Endothelial cell of umbilical vein (primary cell): ENCODE results near the gene CCDC85C. TPM values are rescaled to one million over a fixed set of nuclear protein-coding genes. Genes with fewer than 3 reads are reported as not detected.
A peak's percentile ranks its signal among the peaks of the same experiment; 100 is the strongest.

Experiments used
- BruUV-seq: library from RNA; stranded (reverse); fragments of 400-500 nt; replicated peaks from 2 replicates; lab custom pipeline; 2021; lab: Mats Ljungman, UMichigan
- CTCF ChIA-PET: fragments of 300-600, 350-600 bp; sonication (Branson Sonifier 250); formaldehyde crosslinking; loops from one replicate; lab custom pipeline; 2021; ENCODE audit warnings: antibody characterized with exemption, inconsistent platforms; lab: Charles Lee
- POLR2A ChIA-PET: fragments of 300-600, 350-600 bp; sonication (Branson Sonifier 250); formaldehyde crosslinking; loops from one replicate; lab custom pipeline; 2021; ENCODE audit warnings: antibody characterized with exemption, inconsistent platforms; lab: Charles Lee
- DNase-seq: peaks from one replicate; pipeline ENCODE4 v3.0.0-alpha.2; 2011; ENCODE audit warnings: low read depth, low spot score
- FAIRE-seq: peaks from 2 replicates; lab custom pipeline; 2011; peaks lifted over from hg19 to GRCh38; lab: Jason Lieb, UNC
- H2AFZ ChIP-seq: 2 replicates; pipeline ENCODE4 v1.6.0; 2012; ENCODE audit warnings: low read depth, low read length, control low read depth, inconsistent platforms
- H3K27ac ChIP-seq: 2 replicates; pipeline ENCODE4 v1.5.1; 2011; ENCODE audit warnings: low read depth, mild to moderate bottlenecking, control low read depth, low read length, moderate library complexity; ENCODE audit not compliant: insufficient read depth
- H3K27me3 ChIP-seq, 2 experiments: 2 replicates each; pipeline versions ENCODE4 v1.6.0 to v1.6.1; 2011; ENCODE audit warnings: low read length in 2 of 2, mixed read lengths in 1 of 2; ENCODE audit not compliant: control insufficient read depth in 2 of 2, insufficient read depth in 2 of 2
- H3K36me3 ChIP-seq, 2 experiments: 2 replicates in 1 of 2; 3 replicates in 1 of 2; pipeline ENCODE4 v1.5.1; 2011; ENCODE audit warnings: low read length in 2 of 2, mild to moderate bottlenecking in 1 of 2, moderate library complexity in 1 of 2; ENCODE audit not compliant: control insufficient read depth in 2 of 2, insufficient read depth in 2 of 2; ENCODE audit errors: extremely low read depth in 1 of 2
- H3K4me1 ChIP-seq: 3 replicates; pipeline ENCODE4 v1.5.1; 2011; ENCODE audit warnings: mild to moderate bottlenecking, low read length; ENCODE audit not compliant: control insufficient read depth, insufficient read depth; ENCODE audit errors: extremely low read depth
- H3K4me2 ChIP-seq: 2 replicates; pipeline ENCODE4 v1.6.1; 2011; ENCODE audit warnings: low read length, control low read depth, mixed read lengths; ENCODE audit not compliant: insufficient read depth
- H3K4me3 ChIP-seq, 3 experiments: fragments of 200-600 bp in 1 of 3; sonication (generic), shearing (Covaris generic) in 1 of 3; replicated peaks in 1 of 3; 2 replicates each; pipeline ENCODE4 v1.5.1; 2011 to 2016; ENCODE audit warnings: control low read depth in 3 of 3, low read length in 3 of 3, mild to moderate bottlenecking in 2 of 3, inconsistent platforms in 1 of 3, low read depth in 1 of 3, moderate library complexity in 1 of 3; ENCODE audit not compliant: insufficient read depth in 1 of 3
- H3K79me2 ChIP-seq: 2 replicates; pipeline ENCODE4 v1.6.0; 2012; ENCODE audit warnings: low read length, inconsistent platforms; ENCODE audit not compliant: control insufficient read depth, insufficient read depth
- H3K9ac ChIP-seq: replicated peaks from 2 replicates; pipeline ENCODE3; 2011; ENCODE audit warnings: low read length, control low read depth; ENCODE audit not compliant: insufficient read depth; ENCODE audit errors: extremely low read depth
- H3K9me1 ChIP-seq: replicated peaks from 3 replicates; pipeline ENCODE4 v1.6.0; 2011; ENCODE audit warnings: mild to moderate bottlenecking, low read length; ENCODE audit not compliant: control insufficient read depth, insufficient read depth; ENCODE audit errors: extremely low read depth
- H3K9me3 ChIP-seq: replicated peaks from 2 replicates; pipeline ENCODE4 v1.5.1; 2012; ENCODE audit warnings: low read length, inconsistent platforms; ENCODE audit not compliant: control insufficient read depth, insufficient read depth
- H4K20me1 ChIP-seq: replicated peaks from 2 replicates; pipeline ENCODE3; 2011; ENCODE audit warnings: mild to moderate bottlenecking, low read length; ENCODE audit not compliant: control insufficient read depth, insufficient read depth; ENCODE audit errors: extremely low read depth
- EZH2 ChIP-seq: IDR thresholded peaks from 2 replicates; pipeline ENCODE4 v1.6.1; 2012; ENCODE audit warnings: borderline replicate concordance, low read depth, mild to moderate bottlenecking, moderate library complexity, low read length, inconsistent platforms; ENCODE audit not compliant: severe bottlenecking
- FOS ChIP-seq: IDR thresholded peaks from 2 replicates; pipeline ENCODE4 v1.6.1; 2011; ENCODE audit warnings: mild to moderate bottlenecking, low read length, moderate library complexity, borderline replicate concordance; ENCODE audit not compliant: insufficient read depth
- GATA2 ChIP-seq: IDR thresholded peaks from 2 replicates; pipeline ENCODE4 v1.7.0; 2011; ENCODE audit warnings: low read depth, mild to moderate bottlenecking, moderate library complexity, mixed read lengths, low read length; ENCODE audit not compliant: insufficient read length, insufficient read depth
- JUN ChIP-seq: IDR thresholded peaks from 2 replicates; pipeline ENCODE4 v1.6.1; 2011; ENCODE audit warnings: borderline replicate concordance, low read depth; ENCODE audit not compliant: insufficient read length, insufficient read depth
- MYC ChIP-seq: IDR thresholded peaks from one replicate; pipeline ENCODE4 v1.6.1; 2011; ENCODE audit warnings: mild to moderate bottlenecking, low read depth, low read length
- POLR2A ChIP-seq: IDR thresholded peaks from 2 replicates; pipeline ENCODE4 v1.6.1; 2012; ENCODE audit warnings: low read depth, mild to moderate bottlenecking, control low read depth, low read length
- POLR2AphosphoS5 ChIP-seq: IDR thresholded peaks from 2 replicates; pipeline ENCODE4 v1.6.1; 2012; ENCODE audit warnings: low read depth, mild to moderate bottlenecking, control low read depth, low read length, moderate library complexity; ENCODE audit not compliant: insufficient read depth
- dilution Hi-C: fragments of 300-500 bp; cut with MboI; formaldehyde crosslinking; loops from one replicate; pipeline ENCODE4 v1.15.0; 2019; ENCODE audit warnings: low sequenced_read_pairs; ENCODE audit not compliant: extremely low pct_ligation_motif_present
- intact Hi-C: fragments of 100-400 bp; cut with micrococcal nuclease; formaldehyde crosslinking; loops from one replicate; pipeline ENCODE4 v1.10.0; 2022
- polyA plus RNA-seq, 4 experiments: library from polyadenylated mRNA; depleted of rRNA in 3 of 4; stranded (reverse) in 3 of 4; unstranded in 1 of 4; fragments of >200 nt; gene quantifications; 2 replicates each; pipeline versions ENCODE4 v1.2.1 to v1.2.3, GENCODE V29; 2011 to 2012; ENCODE audit warnings: missing spikeins in 1 of 4
- total RNA-seq: library from RNA; stranded (reverse); gene quantifications from 2 replicates; pipeline ENCODE4 v1.2.3, GENCODE V29; 2021
- TF ChIP-seq, protein P1 (sequence below): IDR thresholded peaks from 2 replicates; pipeline ENCODE4 v1.6.1; 2011; ENCODE audit not compliant: insufficient read depth, insufficient read length
- TF ChIP-seq, protein P2 (sequence below), 2 donors: IDR thresholded peaks; 1 replicate in 1 of 2; 2 replicates in 1 of 2; pipeline ENCODE4 v1.5.1; 2011; ENCODE audit warnings: low read length in 2 of 2, mild to moderate bottlenecking in 2 of 2, moderate library complexity in 2 of 2, control low read depth in 1 of 2, inconsistent platforms in 1 of 2, low read depth in 1 of 2; ENCODE audit not compliant: insufficient read depth in 1 of 2; ENCODE audit errors: extremely low read depth in 1 of 2

Gene CCDC85C
- total and polyA plus RNA-seq, 2 donors (not counting 3 experiments of a cell fraction or from before 2014, with no cell fraction given), result 7.5 to 17.8 TPM

DNA sequence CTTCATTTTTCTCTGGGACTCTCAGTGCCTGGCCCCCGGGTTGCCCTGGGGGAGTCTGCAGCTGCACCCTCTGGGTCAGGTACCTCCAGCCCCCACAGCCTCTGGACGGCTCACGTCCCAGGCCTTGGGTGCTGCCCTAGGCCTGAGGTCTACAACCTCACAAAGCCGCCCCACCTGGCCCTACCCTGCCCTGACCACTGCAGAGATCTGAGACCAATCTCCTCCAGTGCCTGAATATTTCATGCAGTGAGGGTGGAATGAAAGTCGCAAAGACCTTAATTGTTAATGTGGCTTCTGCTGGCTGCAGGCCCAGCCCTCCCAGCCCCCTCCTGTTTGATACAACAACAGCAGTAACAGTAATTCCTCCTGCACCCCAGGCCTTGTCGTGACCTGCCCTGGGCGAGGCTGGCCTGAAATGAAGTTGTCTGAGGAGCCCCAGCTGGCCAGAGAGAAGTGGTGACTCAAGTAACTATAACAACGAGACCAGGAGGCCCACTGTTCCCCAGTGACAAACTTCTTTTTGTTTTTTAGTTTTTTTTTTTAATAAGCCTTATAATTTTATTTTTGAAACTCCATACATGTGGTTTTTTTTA, 8.8 kb upstream of the CCDC85C start:
- CTCF ChIA-PET, result interaction anchor here (0.9 kb wide), 1 partner anchor 11 kb away, joined by 3 read pairs; no protein-coding TSS in a partner anchor
- Histone ChIP-seq H3K9me3 (no peaks in the 10 kb centered on the region), H3K79me2 (no peaks in the 10 kb centered on the region), H3K9ac (no peak overlapping the region), H3K9me1 (no peaks in the 10 kb centered on the region), H3K36me3 (no peaks in the 10 kb centered on the region), H3K4me3 (no peak overlapping the region), H3K4me2 (no peak overlapping the region), H3K27ac (no peak overlapping the region), H3K4me1 (peaks cover 22% of the 10 kb centered on the region), H2AFZ (no peak overlapping the region), H3K27me3 (no peaks in the 10 kb centered on the region), H4K20me1 (no peaks in the 10 kb centered on the region)
- POLR2A ChIA-PET, result no interaction called here
- BruUV-seq, result no TSS peak
- peak; percentile 12 for FAIRE-seq
- no peak for DNase-seq
- intact Hi-C loops, result no loop called here
- TF ChIP-seq, protein P1, sequence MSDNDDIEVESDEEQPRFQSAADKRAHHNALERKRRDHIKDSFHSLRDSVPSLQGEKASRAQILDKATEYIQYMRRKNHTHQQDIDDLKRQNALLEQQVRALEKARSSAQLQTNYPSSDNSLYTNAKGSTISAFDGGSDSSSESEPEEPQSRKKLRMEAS, result no peak
- no peak for TF ChIP-seq FOS
- no peak for TF ChIP-seq EZH2
- TF ChIP-seq POLR2AphosphoS5, result no peak
- TF ChIP-seq JUN, result no peak
- no peak for TF ChIP-seq GATA2
- no peak for TF ChIP-seq MYC
- TF ChIP-seq, protein P2, sequence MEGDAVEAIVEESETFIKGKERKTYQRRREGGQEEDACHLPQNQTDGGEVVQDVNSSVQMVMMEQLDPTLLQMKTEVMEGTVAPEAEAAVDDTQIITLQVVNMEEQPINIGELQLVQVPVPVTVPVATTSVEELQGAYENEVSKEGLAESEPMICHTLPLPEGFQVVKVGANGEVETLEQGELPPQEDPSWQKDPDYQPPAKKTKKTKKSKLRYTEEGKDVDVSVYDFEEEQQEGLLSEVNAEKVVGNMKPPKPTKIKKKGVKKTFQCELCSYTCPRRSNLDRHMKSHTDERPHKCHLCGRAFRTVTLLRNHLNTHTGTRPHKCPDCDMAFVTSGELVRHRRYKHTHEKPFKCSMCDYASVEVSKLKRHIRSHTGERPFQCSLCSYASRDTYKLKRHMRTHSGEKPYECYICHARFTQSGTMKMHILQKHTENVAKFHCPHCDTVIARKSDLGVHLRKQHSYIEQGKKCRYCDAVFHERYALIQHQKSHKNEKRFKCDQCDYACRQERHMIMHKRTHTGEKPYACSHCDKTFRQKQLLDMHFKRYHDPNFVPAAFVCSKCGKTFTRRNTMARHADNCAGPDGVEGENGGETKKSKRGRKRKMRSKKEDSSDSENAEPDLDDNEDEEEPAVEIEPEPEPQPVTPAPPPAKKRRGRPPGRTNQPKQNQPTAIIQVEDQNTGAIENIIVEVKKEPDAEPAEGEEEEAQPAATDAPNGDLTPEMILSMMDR (IDR thresholded peaks at IDR 0.05; ENCODE audit: extremely low read depth in 1 of 2, insufficient read depth in 1 of 2, low read depth in 1 of 2, low read length in 2 of 2), result no peak
- TF ChIP-seq POLR2A, result no peak
- dilution Hi-C loops, result no loop called here
